Endothelial cell of umbilical vein (primary cell): ENCODE data around the gene COL8A1. TPM values are rescaled to one million over a fixed set of nuclear protein-coding genes. Genes with fewer than 3 reads are reported as not detected.

Source experiments
- BruUV-seq: library from RNA; stranded (reverse); fragments of 400-500 nt; replicated peaks from 2 replicates; lab custom pipeline; 2021; lab: Mats Ljungman, UMichigan
- CTCF ChIA-PET: fragments of 300-600, 350-600 bp; sonication (Branson Sonifier 250); formaldehyde crosslinking; loops from one replicate; lab custom pipeline; 2021; ENCODE audit warnings: antibody characterized with exemption, inconsistent platforms; lab: Charles Lee
- POLR2A ChIA-PET: fragments of 300-600, 350-600 bp; sonication (Branson Sonifier 250); formaldehyde crosslinking; loops from one replicate; lab custom pipeline; 2021; ENCODE audit warnings: antibody characterized with exemption, inconsistent platforms; lab: Charles Lee
- DNase-seq: peaks from one replicate; pipeline ENCODE4 v3.0.0-alpha.2; 2011; ENCODE audit warnings: low read depth, low spot score
- FAIRE-seq: peaks from 2 replicates; lab custom pipeline; 2011; peaks lifted over from hg19 to GRCh38; lab: Jason Lieb, UNC
- H2AFZ ChIP-seq: 2 replicates; pipeline ENCODE4 v1.6.0; 2012; ENCODE audit warnings: low read depth, low read length, control low read depth, inconsistent platforms
- H3K27ac ChIP-seq: 2 replicates; pipeline ENCODE4 v1.5.1; 2011; ENCODE audit warnings: low read depth, mild to moderate bottlenecking, control low read depth, low read length, moderate library complexity; ENCODE audit not compliant: insufficient read depth
- H3K27me3 ChIP-seq, 2 experiments: 2 replicates each; pipeline versions ENCODE4 v1.6.0 to v1.6.1; 2011; ENCODE audit warnings: low read length in 2 of 2, mixed read lengths in 1 of 2; ENCODE audit not compliant: control insufficient read depth in 2 of 2, insufficient read depth in 2 of 2
- H3K36me3 ChIP-seq, 2 experiments: 2 replicates in 1 of 2; 3 replicates in 1 of 2; pipeline ENCODE4 v1.5.1; 2011; ENCODE audit warnings: low read length in 2 of 2, mild to moderate bottlenecking in 1 of 2, moderate library complexity in 1 of 2; ENCODE audit not compliant: control insufficient read depth in 2 of 2, insufficient read depth in 2 of 2; ENCODE audit errors: extremely low read depth in 1 of 2
- H3K4me1 ChIP-seq: 3 replicates; pipeline ENCODE4 v1.5.1; 2011; ENCODE audit warnings: mild to moderate bottlenecking, low read length; ENCODE audit not compliant: control insufficient read depth, insufficient read depth; ENCODE audit errors: extremely low read depth
- H3K4me2 ChIP-seq: 2 replicates; pipeline ENCODE4 v1.6.1; 2011; ENCODE audit warnings: low read length, control low read depth, mixed read lengths; ENCODE audit not compliant: insufficient read depth
- H3K4me3 ChIP-seq, 3 experiments: fragments of 200-600 bp in 1 of 3; sonication (generic), shearing (Covaris generic) in 1 of 3; replicated peaks in 1 of 3; 2 replicates each; pipeline ENCODE4 v1.5.1; 2011 to 2016; ENCODE audit warnings: control low read depth in 3 of 3, low read length in 3 of 3, mild to moderate bottlenecking in 2 of 3, inconsistent platforms in 1 of 3, low read depth in 1 of 3, moderate library complexity in 1 of 3; ENCODE audit not compliant: insufficient read depth in 1 of 3
- H3K79me2 ChIP-seq: 2 replicates; pipeline ENCODE4 v1.6.0; 2012; ENCODE audit warnings: low read length, inconsistent platforms; ENCODE audit not compliant: control insufficient read depth, insufficient read depth
- H3K9ac ChIP-seq: replicated peaks from 2 replicates; pipeline ENCODE3; 2011; ENCODE audit warnings: low read length, control low read depth; ENCODE audit not compliant: insufficient read depth; ENCODE audit errors: extremely low read depth
- H3K9me1 ChIP-seq: replicated peaks from 3 replicates; pipeline ENCODE4 v1.6.0; 2011; ENCODE audit warnings: mild to moderate bottlenecking, low read length; ENCODE audit not compliant: control insufficient read depth, insufficient read depth; ENCODE audit errors: extremely low read depth
- H3K9me3 ChIP-seq: replicated peaks from 2 replicates; pipeline ENCODE4 v1.5.1; 2012; ENCODE audit warnings: low read length, inconsistent platforms; ENCODE audit not compliant: control insufficient read depth, insufficient read depth
- H4K20me1 ChIP-seq: replicated peaks from 2 replicates; pipeline ENCODE3; 2011; ENCODE audit warnings: mild to moderate bottlenecking, low read length; ENCODE audit not compliant: control insufficient read depth, insufficient read depth; ENCODE audit errors: extremely low read depth
- CTCF ChIP-seq, 2 donors: IDR thresholded peaks; 1 replicate in 1 of 2; 2 replicates in 1 of 2; pipeline ENCODE4 v1.5.1; 2011; ENCODE audit warnings: low read length in 2 of 2, mild to moderate bottlenecking in 2 of 2, moderate library complexity in 2 of 2, control low read depth in 1 of 2, inconsistent platforms in 1 of 2, low read depth in 1 of 2; ENCODE audit not compliant: insufficient read depth in 1 of 2; ENCODE audit errors: extremely low read depth in 1 of 2
- FOS ChIP-seq: IDR thresholded peaks from 2 replicates; pipeline ENCODE4 v1.6.1; 2011; ENCODE audit warnings: mild to moderate bottlenecking, low read length, moderate library complexity, borderline replicate concordance; ENCODE audit not compliant: insufficient read depth
- GATA2 ChIP-seq: IDR thresholded peaks from 2 replicates; pipeline ENCODE4 v1.7.0; 2011; ENCODE audit warnings: low read depth, mild to moderate bottlenecking, moderate library complexity, mixed read lengths, low read length; ENCODE audit not compliant: insufficient read length, insufficient read depth
- MYC ChIP-seq: IDR thresholded peaks from one replicate; pipeline ENCODE4 v1.6.1; 2011; ENCODE audit warnings: mild to moderate bottlenecking, low read depth, low read length
- dilution Hi-C: fragments of 300-500 bp; cut with MboI; formaldehyde crosslinking; loops from one replicate; pipeline ENCODE4 v1.15.0; 2019; ENCODE audit warnings: low sequenced_read_pairs; ENCODE audit not compliant: extremely low pct_ligation_motif_present
- intact Hi-C: fragments of 100-400 bp; cut with micrococcal nuclease; formaldehyde crosslinking; loops from one replicate; pipeline ENCODE4 v1.10.0; 2022
- polyA plus RNA-seq, 4 experiments: library from polyadenylated mRNA; depleted of rRNA in 3 of 4; stranded (reverse) in 3 of 4; unstranded in 1 of 4; fragments of >200 nt; gene quantifications; 2 replicates each; pipeline versions ENCODE4 v1.2.1 to v1.2.3, GENCODE V29; 2011 to 2012; ENCODE audit warnings: missing spikeins in 1 of 4
- total RNA-seq: library from RNA; stranded (reverse); gene quantifications from 2 replicates; pipeline ENCODE4 v1.2.3, GENCODE V29; 2021
- TF ChIP-seq, protein P1 (sequence below): IDR thresholded peaks from 2 replicates; pipeline ENCODE4 v1.6.1; 2011; ENCODE audit not compliant: insufficient read depth, insufficient read length

Gene COL8A1
- total and polyA plus RNA-seq, 2 donors (not counting 3 experiments of a cell fraction or from before 2014, with no cell fraction given): 358 to 634 TPM

GRCh38 chr3:99635348-99635747 is 3.0 kb upstream of the COL8A1 start:
- H3K79me2 ChIP-seq: peaks cover 27% of the 10 kb centered on the region
- H3K9ac ChIP-seq: no peak overlapping the region
- H3K9me3 ChIP-seq: no peaks in the 10 kb centered on the region
- TF ChIP-seq GATA2: no peak
- ChIA-PET CTCF (interaction anchor here (5.1 kb wide), 1 partner anchor 135 kb away, joined by 58 read pairs; no protein-coding TSS in a partner anchor), POLR2A (no interaction called here)
- DNase-seq (no peak), FAIRE-seq (no peak)
- H2AFZ ChIP-seq: no peak overlapping the region
- intact Hi-C loops: loop anchor here (5.0 kb wide), 3 partner anchors 463 to 523 kb away; no protein-coding TSS in a partner anchor
- BruUV-seq: no TSS peak
- dilution Hi-C loops: no loop called here
- H3K27me3 ChIP-seq: no peaks in the 10 kb centered on the region
- H3K4me1 ChIP-seq: peaks cover 43% of the 10 kb centered on the region
- no peaks in the 10 kb centered on the region for H4K20me1 ChIP-seq
- no peak overlapping the region for H3K4me3 ChIP-seq
- no peak overlapping the region for H3K4me2 ChIP-seq
- no peaks in the 10 kb centered on the region for H3K9me1 ChIP-seq
- H3K27ac ChIP-seq: no peak overlapping the region
- no peaks in the 10 kb centered on the region for H3K36me3 ChIP-seq

DNA sequence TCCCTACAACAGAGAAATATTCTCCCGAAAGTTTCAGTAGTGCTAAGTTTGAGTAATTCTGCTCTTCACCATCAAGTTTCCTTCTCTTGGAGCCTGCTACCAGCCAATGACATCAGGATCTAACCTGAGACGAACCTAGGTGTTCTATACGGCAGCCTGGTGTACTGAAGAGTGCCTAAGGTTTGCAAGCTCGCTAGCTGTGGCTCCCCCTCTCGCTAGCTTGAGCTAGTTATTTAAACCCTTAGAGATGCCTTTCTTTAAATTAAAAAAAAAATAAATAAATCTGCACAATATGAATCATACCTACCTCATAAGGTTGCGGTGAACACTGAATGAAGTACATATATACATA is 1.4 kb upstream of the COL8A1 start:
- no peak for FAIRE-seq
- BruUV-seq: no TSS peak
- Histone ChIP-seq H3K9me3 (no peaks in the 10 kb centered on the region), H3K9me1 (no peaks in the 10 kb centered on the region), H3K4me1 (peaks cover 59% of the 10 kb centered on the region), H2AFZ (peak overlapping the region; percentile 17), H3K9ac (peak overlapping the region; percentile 99), H3K27ac (peak overlapping the region; percentile 100), H3K4me2 (peak overlapping the region; percentile 74), H3K27me3 (no peaks in the 10 kb centered on the region), H3K36me3 (no peaks in the 10 kb centered on the region), H3K4me3 (peak overlapping the region in 2 of 3 experiments; percentile 90 to 94), H4K20me1 (no peaks in the 10 kb centered on the region), H3K79me2 (peaks cover 43% of the 10 kb centered on the region)
- peak; percentile 89 for DNase-seq
- POLR2A ChIA-PET: interaction anchor here (0.6 to 3.4 kb wide), 10 partner anchors 22 to 203 kb away, joined by 3 to 31 read pairs (median 6); no protein-coding TSS in a partner anchor
- dilution Hi-C loops: no loop called here
- CTCF ChIA-PET: interaction anchor here (0.6 to 5.1 kb wide), 29 partner anchors 10 to 623 kb away, joined by 3 to 58 read pairs (median 5); no protein-coding TSS in a partner anchor
- TF ChIP-seq FOS (no peak), MYC (no peak), CTCF (IDR thresholded peaks at IDR 0.05; ENCODE audit: extremely low read depth in 1 of 2, insufficient read depth in 1 of 2, low read depth in 1 of 2, low read length in 2 of 2) (peak in 1 of 2 donors; percentile 18)
- TF ChIP-seq, protein P1, sequence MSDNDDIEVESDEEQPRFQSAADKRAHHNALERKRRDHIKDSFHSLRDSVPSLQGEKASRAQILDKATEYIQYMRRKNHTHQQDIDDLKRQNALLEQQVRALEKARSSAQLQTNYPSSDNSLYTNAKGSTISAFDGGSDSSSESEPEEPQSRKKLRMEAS: no peak
- intact Hi-C loops: loop anchor here (1.0 to 5.0 kb wide), 8 partner anchors 8 to 525 kb away; no protein-coding TSS in a partner anchor
